Stimulated activated memory B cell treated with anti-CD40 and anti-IgM and Interleukin-4, amounts not matched to agents 10 μg/mL and 1 μg/mL and 100 μg/mL, for 72 hours (primary cell): ENCODE results near the gene ASAP2.

Source experiments
- ATAC-seq: fragments of 150-1000 bp; cut with Tn5 transposase; 2 replicates; pipeline ENCODE4 v1.10.0; 2021
- H3K27ac Mint-ChIP-seq: one replicate; pipeline ENCODE4 v1.8.0; 2022; ENCODE audit warnings: mild to moderate bottlenecking, mixed read lengths
- H3K27me3 Mint-ChIP-seq: one replicate; pipeline ENCODE4 v1.8.0; 2022; ENCODE audit warnings: mixed read lengths
- H3K36me3 Mint-ChIP-seq: one replicate; pipeline ENCODE4 v1.8.0; 2022; ENCODE audit warnings: mixed read lengths
- H3K4me1 Mint-ChIP-seq: one replicate; pipeline ENCODE4 v1.8.0; 2022; ENCODE audit warnings: mixed read lengths
- H3K4me3 Mint-ChIP-seq: one replicate; pipeline ENCODE4 v1.8.0; 2022; ENCODE audit warnings: mild to moderate bottlenecking, moderate library complexity, mixed read lengths
- H3K9me3 Mint-ChIP-seq: one replicate; pipeline ENCODE4 v1.8.0; 2022; ENCODE audit warnings: mixed read lengths

ASAP2 gene

GRCh38 chr2:9230881-9231280 lies 24.3 kb downstream of the ASAP2 start:
- Mint-ChIP-seq H3K9me3 (no peaks in the 10 kb centered on the region), H3K27ac (no peak overlapping the region), H3K4me1 (no peaks in the 10 kb centered on the region), H3K27me3 (peaks cover 68% of the 10 kb centered on the region), H3K4me3 (no peak overlapping the region), H3K36me3 (no peaks in the 10 kb centered on the region)
- ATAC-seq, result no peak

GRCh38 chr2:9231291-9232165 lies 24.9 kb downstream of the ASAP2 start:
- Mint-ChIP-seq H3K36me3 (no peaks in the 10 kb centered on the region), H3K4me1 (no peaks in the 10 kb centered on the region), H3K4me3 (no peak overlapping the region), H3K27ac (no peak overlapping the region), H3K9me3 (no peaks in the 10 kb centered on the region), H3K27me3 (peaks cover 63% of the 10 kb centered on the region)
- no peak for ATAC-seq

GRCh38 chr2:9232166-9232479 lies 25.5 kb downstream of the ASAP2 start:
- no peak overlapping the region for H3K4me3 Mint-ChIP-seq
- no peaks in the 10 kb centered on the region for H3K36me3 Mint-ChIP-seq
- peaks cover 57% of the 10 kb centered on the region for H3K27me3 Mint-ChIP-seq
- H3K27ac Mint-ChIP-seq, result no peak overlapping the region
- no peak for ATAC-seq
- no peaks in the 10 kb centered on the region for H3K4me1 Mint-ChIP-seq
- H3K9me3 Mint-ChIP-seq, result no peaks in the 10 kb centered on the region

- no peak overlapping the region for H3K27ac Mint-ChIP-seq
- H3K4me1 Mint-ChIP-seq, result no peaks in the 10 kb centered on the region
- H3K4me3 Mint-ChIP-seq, result no peak overlapping the region
- peaks cover 53% of the 10 kb centered on the region for H3K27me3 Mint-ChIP-seq
- no peaks in the 10 kb centered on the region for H3K9me3 Mint-ChIP-seq
- no peak for ATAC-seq
- no peaks in the 10 kb centered on the region for H3K36me3 Mint-ChIP-seq
These were observed 26.3 kb downstream of the ASAP2 start for GRCh38 chr2:9232886-9233285.

GRCh38 chr2:9234680-9235146 lies 28.1 kb downstream of the ASAP2 start:
- Mint-ChIP-seq H3K27me3 (peaks cover 35% of the 10 kb centered on the region), H3K4me1 (no peaks in the 10 kb centered on the region), H3K9me3 (no peaks in the 10 kb centered on the region), H3K4me3 (no peak overlapping the region), H3K27ac (no peak overlapping the region), H3K36me3 (no peaks in the 10 kb centered on the region)
- no peak for ATAC-seq

- peaks cover 30% of the 10 kb centered on the region for H3K27me3 Mint-ChIP-seq
- no peaks in the 10 kb centered on the region for H3K36me3 Mint-ChIP-seq
- H3K4me1 Mint-ChIP-seq, result no peaks in the 10 kb centered on the region
- H3K27ac Mint-ChIP-seq, result no peak overlapping the region
- no peak overlapping the region for H3K4me3 Mint-ChIP-seq
- ATAC-seq, result peak; percentile 13
- H3K9me3 Mint-ChIP-seq, result no peaks in the 10 kb centered on the region
These were observed 28.8 kb downstream of the ASAP2 start for GRCh38 chr2:9235147-9236044.

- no peak for ATAC-seq
- Mint-ChIP-seq H3K36me3 (no peaks in the 10 kb centered on the region), H3K27ac (no peak overlapping the region), H3K4me3 (no peak overlapping the region), H3K4me1 (no peaks in the 10 kb centered on the region), H3K27me3 (peaks cover 29% of the 10 kb centered on the region), H3K9me3 (no peaks in the 10 kb centered on the region)
These were observed 29.4 kb downstream of the ASAP2 start for GRCh38 chr2:9236045-9236344.

- Mint-ChIP-seq H3K9me3 (no peaks in the 10 kb centered on the region), H3K27me3 (peaks cover 21% of the 10 kb centered on the region), H3K4me3 (no peak overlapping the region), H3K36me3 (no peaks in the 10 kb centered on the region), H3K4me1 (no peaks in the 10 kb centered on the region), H3K27ac (no peak overlapping the region)
- ATAC-seq, result no peak
These were observed 30.3 kb downstream of the ASAP2 start for GRCh38 chr2:9236867-9237266.

- H3K9me3 Mint-ChIP-seq, result no peaks in the 10 kb centered on the region
- H3K27me3 Mint-ChIP-seq, result peaks cover 11% of the 10 kb centered on the region
- H3K36me3 Mint-ChIP-seq, result no peaks in the 10 kb centered on the region
- no peak for ATAC-seq
- no peaks in the 10 kb centered on the region for H3K4me1 Mint-ChIP-seq
- no peak overlapping the region for H3K4me3 Mint-ChIP-seq
- H3K27ac Mint-ChIP-seq, result no peak overlapping the region
These were observed 31.2 kb downstream of the ASAP2 start for GRCh38 chr2:9237831-9238230.

- no peak overlapping the region for H3K27ac Mint-ChIP-seq
- no peaks in the 10 kb centered on the region for H3K9me3 Mint-ChIP-seq
- peaks cover 10% of the 10 kb centered on the region for H3K27me3 Mint-ChIP-seq
- H3K4me3 Mint-ChIP-seq, result no peak overlapping the region
- H3K36me3 Mint-ChIP-seq, result no peaks in the 10 kb centered on the region
- H3K4me1 Mint-ChIP-seq, result no peaks in the 10 kb centered on the region
- ATAC-seq, result no peak
These were observed 32.1 kb downstream of the ASAP2 start for GRCh38 chr2:9238591-9239326.

GRCh38 chr2:9239616-9240015 lies 33.0 kb downstream of the ASAP2 start:
- Mint-ChIP-seq H3K36me3 (no peaks in the 10 kb centered on the region), H3K9me3 (no peaks in the 10 kb centered on the region), H3K4me3 (no peak overlapping the region), H3K27ac (no peak overlapping the region), H3K4me1 (no peaks in the 10 kb centered on the region), H3K27me3 (peaks cover 10% of the 10 kb centered on the region)
- no peak for ATAC-seq

GRCh38 chr2:9240745-9241144 lies 34.1 kb downstream of the ASAP2 start:
- Mint-ChIP-seq H3K4me3 (no peak overlapping the region), H3K36me3 (no peaks in the 10 kb centered on the region), H3K27ac (no peak overlapping the region), H3K27me3 (peaks cover 2% of the 10 kb centered on the region), H3K9me3 (no peaks in the 10 kb centered on the region), H3K4me1 (no peaks in the 10 kb centered on the region)
- no peak for ATAC-seq

- ATAC-seq, result no peak
- no peak overlapping the region for H3K27ac Mint-ChIP-seq
- H3K4me3 Mint-ChIP-seq, result no peak overlapping the region
- no peaks in the 10 kb centered on the region for H3K27me3 Mint-ChIP-seq
- no peaks in the 10 kb centered on the region for H3K4me1 Mint-ChIP-seq
- H3K9me3 Mint-ChIP-seq, result no peaks in the 10 kb centered on the region
- H3K36me3 Mint-ChIP-seq, result no peaks in the 10 kb centered on the region
These were observed 34.6 kb downstream of the ASAP2 start for GRCh38 chr2:9241233-9241632.

GRCh38 chr2:9243357-9243756 lies 36.7 kb downstream of the ASAP2 start:
- Mint-ChIP-seq H3K4me1 (no peaks in the 10 kb centered on the region), H3K4me3 (no peak overlapping the region), H3K27ac (no peak overlapping the region), H3K36me3 (no peaks in the 10 kb centered on the region), H3K27me3 (peaks cover 6% of the 10 kb centered on the region), H3K9me3 (no peaks in the 10 kb centered on the region)
- ATAC-seq, result no peak

- H3K9me3 Mint-ChIP-seq, result no peaks in the 10 kb centered on the region
- peaks cover 20% of the 10 kb centered on the region for H3K27me3 Mint-ChIP-seq
- no peaks in the 10 kb centered on the region for H3K4me1 Mint-ChIP-seq
- ATAC-seq, result no peak
- no peak overlapping the region for H3K27ac Mint-ChIP-seq
- H3K4me3 Mint-ChIP-seq, result no peak overlapping the region
- no peaks in the 10 kb centered on the region for H3K36me3 Mint-ChIP-seq
These were observed 38.5 kb downstream of the ASAP2 start for GRCh38 chr2:9244985-9245544.
